ENCODE results near the gene DIDO1. TPM values are rescaled to one million over a fixed set of nuclear protein-coding genes. Genes with fewer than 3 reads are reported as not detected.

Gene DIDO1
- total RNA-seq, 4 donors from 2014 or later, result 54.2 to 105 (median 70.7) TPM

GRCh38 chr20:62897666-62898065 is 28.6 kb downstream of the DIDO1 start:
- intact Hi-C loops (cut with DNase I; ENCODE audit: low total_unique reads), result no loop called here
- WGBS, 2 donors, result 27 to 32% methylated on average over 11 of the region's 11 CpGs
- H3K4me3 ChIP-seq (ENCODE audit: low read depth, poor library complexity, severe bottlenecking), result no peak overlapping the region
- DNase-seq (ENCODE audit: low spot score in 2 of 2), result no peak
- TF ChIP-seq CTCF (IDR thresholded peaks at IDR 0.05) (no peak), POLR2A (IDR thresholded peaks at IDR 0.05) (no peak)

- no peak for DNase-seq (ENCODE audit: low spot score in 2 of 2)
- no peak overlapping the region for H3K4me3 ChIP-seq (ENCODE audit: low read depth, poor library complexity, severe bottlenecking)
- 88 to 94% methylated on average over 16 of the region's 16 CpGs for WGBS, 2 donors
- intact Hi-C loops (cut with DNase I; ENCODE audit: low total_unique reads), result no loop called here
- no peak for TF ChIP-seq CTCF (IDR thresholded peaks at IDR 0.05)
- no peak for TF ChIP-seq POLR2A (IDR thresholded peaks at IDR 0.05)
Measured at GRCh38 chr20:62896526-62896925, 29.8 kb downstream of the DIDO1 start.

- no peak for DNase-seq (ENCODE audit: low spot score in 2 of 2)
- 92 to 95% methylated on average over 9 of the region's 9 CpGs for WGBS, 2 donors
- H3K4me3 ChIP-seq (ENCODE audit: low read depth, poor library complexity, severe bottlenecking), result no peak overlapping the region
- TF ChIP-seq POLR2A (IDR thresholded peaks at IDR 0.05) (no peak), CTCF (IDR thresholded peaks at IDR 0.05) (no peak)
- intact Hi-C loops (cut with DNase I; ENCODE audit: low total_unique reads), result no loop called here
Measured at GRCh38 chr20:62895539-62895938, 30.8 kb downstream of the DIDO1 start.

GRCh38 chr20:62894261-62894660 is 32.0 kb downstream of the DIDO1 start:
- TF ChIP-seq CTCF (IDR thresholded peaks at IDR 0.05) (no peak), POLR2A (IDR thresholded peaks at IDR 0.05) (no peak)
- intact Hi-C loops (cut with DNase I; ENCODE audit: low total_unique reads), result no loop called here
- H3K4me3 ChIP-seq (ENCODE audit: low read depth, poor library complexity, severe bottlenecking), result no peak overlapping the region
- no peak for DNase-seq (ENCODE audit: low spot score in 2 of 2)
- 92 to 93% methylated on average over 14 of the region's 14 CpGs for WGBS, 2 donors

- WGBS, 2 donors, result 95 to 97% methylated on average over 11 to 14 of the region's 14 CpGs
- no peak for TF ChIP-seq POLR2A (IDR thresholded peaks at IDR 0.05)
- no peak for TF ChIP-seq CTCF (IDR thresholded peaks at IDR 0.05)
- intact Hi-C loops (cut with DNase I; ENCODE audit: low total_unique reads), result no loop called here
- no peak for DNase-seq (ENCODE audit: low spot score in 2 of 2)
- no peak overlapping the region for H3K4me3 ChIP-seq (ENCODE audit: low read depth, poor library complexity, severe bottlenecking)
Measured at GRCh38 chr20:62893700-62894099, 32.6 kb downstream of the DIDO1 start.

Measured in lower leg skin (tissue), 4 donors.